ENCODE results near the gene AOC2.
"Not testable (repeated sequence)": the region's sequence is repeated elsewhere in the genome, so short reads cannot be mapped to it uniquely, and the experiment has no call there.

AOC2 gene

GRCh38 chr17:42853968-42854790, 9.8 kb downstream of the AOC2 start:
- DNase-seq, result no peak

GRCh38 chr17:42855048-42855596, 10.7 kb downstream of the AOC2 start:
- no peak for DNase-seq

- DNase-seq, result not testable (repeated sequence)
Observed at GRCh38 chr17:42856093-42856492, 11.7 kb downstream of the AOC2 start.

- not testable (repeated sequence) for DNase-seq
Observed at GRCh38 chr17:42856516-42856915, 12.1 kb downstream of the AOC2 start.

- DNase-seq, result no peak
Observed at GRCh38 chr17:42857389-42857788, 13.0 kb downstream of the AOC2 start.

GRCh38 chr17:42865638-42866094, 21.3 kb downstream of the AOC2 start:
- DNase-seq, result no peak

- DNase-seq, result no peak
Observed at GRCh38 chr17:42866216-42866615, 21.8 kb downstream of the AOC2 start.

- DNase-seq, result no peak
Observed at GRCh38 chr17:42866631-42867575, 22.5 kb downstream of the AOC2 start.

GRCh38 chr17:42867694-42868261, 23.4 kb downstream of the AOC2 start:
- DNase-seq, result not testable (repeated sequence)

- no peak for DNase-seq
Observed at GRCh38 chr17:42868338-42868737, 24.0 kb downstream of the AOC2 start.

- DNase-seq, result no peak
Observed at GRCh38 chr17:42871647-42872046, 27.3 kb downstream of the AOC2 start.

GRCh38 chr17:42872251-42872965, 28.0 kb downstream of the AOC2 start:
- DNase-seq, result no peak

GRCh38 chr17:42873315-42873714, 28.9 kb downstream of the AOC2 start:
- DNase-seq, result no peak

GRCh38 chr17:42873932-42874695, 29.7 kb downstream of the AOC2 start:
- DNase-seq, result not testable (repeated sequence)

- no peak for DNase-seq
Observed at GRCh38 chr17:42877037-42877436, 32.7 kb downstream of the AOC2 start.

GRCh38 chr17:42878123-42878880, 33.9 kb downstream of the AOC2 start:
- DNase-seq, result no peak

GRCh38 chr17:42878924-42879595, 34.7 kb downstream of the AOC2 start:
- no peak for DNase-seq

- no peak for DNase-seq
Observed at GRCh38 chr17:42879596-42879985, 35.2 kb downstream of the AOC2 start.

GRCh38 chr17:42880776-42881310, 36.5 kb downstream of the AOC2 start:
- no peak for DNase-seq

GRCh38 chr17:42881706-42882105, 37.3 kb downstream of the AOC2 start:
- not testable (repeated sequence) for DNase-seq
